Kidney glomerular epithelial cell (primary cell): Measurements from ENCODE around the gene POLR1C.
"Not testable (repeated sequence)": the region's sequence is repeated elsewhere in the genome, so short reads cannot be mapped to it uniquely, and the experiment has no call there.

Source experiments
- DNase-seq: peaks from one replicate; lab custom pipeline; 2025; lab: John Stamatoyannopoulos, UW

POLR1C gene

DNA sequence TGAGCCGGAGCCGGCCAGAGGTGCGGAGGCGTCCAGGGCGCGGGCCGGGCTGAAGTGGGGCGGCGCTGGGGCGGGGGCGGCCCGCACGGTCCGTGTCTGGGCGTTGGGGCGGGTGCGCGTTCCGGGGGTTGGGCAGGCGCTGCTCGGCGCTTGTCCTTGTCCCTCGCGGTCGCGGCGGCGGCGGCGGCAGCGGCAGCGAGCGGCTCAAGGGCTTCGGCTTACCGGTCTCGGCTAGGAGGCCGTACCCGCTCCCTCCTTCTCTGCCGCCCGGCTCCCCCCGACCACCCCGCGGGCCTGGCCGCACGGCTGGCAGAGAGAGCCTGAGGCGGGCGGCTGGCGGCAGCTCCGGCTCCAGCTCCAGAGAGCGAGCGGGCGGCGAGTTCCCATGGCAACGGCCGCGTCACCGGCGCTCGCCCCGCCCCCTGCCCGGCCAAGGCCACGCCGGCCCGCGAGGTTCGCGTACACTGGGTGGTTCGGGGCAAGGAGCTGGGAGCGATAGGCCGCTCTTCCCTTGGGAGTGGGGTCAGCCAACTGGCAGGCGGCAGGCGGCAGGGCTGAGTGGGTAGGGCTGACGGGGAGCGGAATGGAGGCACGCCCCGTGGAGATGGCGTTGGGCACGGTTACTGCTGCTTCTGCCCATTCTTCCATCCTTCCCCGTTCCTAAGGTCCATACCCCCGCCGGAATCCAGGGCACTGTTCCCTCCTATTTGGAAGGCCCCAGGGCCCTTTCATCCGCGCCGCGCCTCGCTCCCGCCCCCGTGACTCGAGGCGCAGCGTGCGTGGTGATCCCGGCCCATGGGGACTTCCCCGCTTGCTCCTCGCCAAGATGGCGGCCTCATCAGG lies 6.7 kb upstream of the POLR1C start, which contains the start of gene LRRC73:
Gene LRRC73 (minus strand): TSS at position 363 of the 843 bp plus-strand sequence. CDS start 561 bp downstream, outside the sequence.
- DNase-seq = peak; percentile 63

DNA sequence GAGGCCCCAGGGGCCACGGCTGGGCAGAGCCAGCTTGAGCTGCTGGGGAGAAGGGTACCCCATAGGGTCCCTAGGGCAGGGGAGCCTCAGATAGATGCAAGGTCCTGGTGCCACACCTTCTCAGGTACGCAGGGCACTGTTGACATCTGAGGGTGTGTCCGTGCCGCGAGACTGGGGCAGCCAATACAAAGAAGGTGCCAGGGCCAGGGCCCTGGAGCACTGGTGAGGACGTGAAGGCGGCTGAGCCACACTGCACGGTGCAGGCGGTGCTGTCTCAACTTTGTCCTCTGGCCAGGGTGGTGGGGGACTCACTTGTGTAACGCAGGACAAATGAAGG lies 6.1 kb upstream of the POLR1C start:
- DNase-seq = no peak

DNA sequence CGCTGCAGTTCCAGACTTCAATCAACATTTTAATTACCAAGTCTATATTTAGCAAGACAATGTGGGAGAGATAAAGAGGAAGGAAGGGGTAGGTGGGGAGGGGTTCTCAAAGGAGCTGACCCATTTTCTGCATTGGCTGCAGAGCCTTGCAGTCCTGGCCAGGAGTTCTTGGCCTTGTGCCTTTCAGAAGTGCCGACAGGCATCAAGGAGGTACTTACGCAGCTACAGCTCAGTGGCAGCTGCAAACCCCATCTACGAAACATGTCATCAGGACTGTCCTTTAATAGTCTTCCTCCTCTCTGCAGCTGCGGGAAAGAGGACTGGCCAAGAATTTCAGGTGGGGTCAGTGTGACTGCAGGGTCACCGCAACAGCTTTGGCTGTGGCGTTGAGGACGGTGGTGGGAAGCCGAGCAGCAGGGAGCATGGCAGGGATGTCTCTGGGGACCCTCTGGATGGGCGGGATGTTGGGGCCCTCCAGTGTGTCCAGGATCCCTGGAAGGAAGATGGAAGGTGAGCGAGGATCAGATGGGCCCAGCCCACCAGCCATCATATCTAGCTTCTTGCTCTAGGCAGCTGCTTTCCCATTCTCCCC lies 5.0 kb upstream of the POLR1C start:
- no peak for DNase-seq

DNA sequence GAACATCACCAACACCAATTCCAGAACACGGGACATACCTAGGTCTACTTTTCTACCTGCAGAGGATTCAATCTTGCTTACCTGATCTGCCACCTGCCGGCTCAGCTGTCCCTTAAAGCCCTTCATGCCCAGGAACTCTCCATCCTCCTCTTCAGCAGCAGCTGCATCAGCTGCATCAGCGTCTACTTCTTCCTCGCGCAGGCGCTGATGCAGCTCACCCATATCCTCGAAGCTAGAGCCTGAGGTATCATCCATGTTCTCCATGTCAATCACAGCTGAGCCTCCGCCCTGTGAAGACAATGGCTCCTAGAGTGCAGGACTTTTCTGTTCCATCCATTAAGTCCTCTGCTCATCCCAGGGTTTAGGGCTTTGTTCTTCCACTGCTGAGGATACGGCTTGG lies 1.1 kb upstream of the POLR1C start:
- DNase-seq = no peak

DNA sequence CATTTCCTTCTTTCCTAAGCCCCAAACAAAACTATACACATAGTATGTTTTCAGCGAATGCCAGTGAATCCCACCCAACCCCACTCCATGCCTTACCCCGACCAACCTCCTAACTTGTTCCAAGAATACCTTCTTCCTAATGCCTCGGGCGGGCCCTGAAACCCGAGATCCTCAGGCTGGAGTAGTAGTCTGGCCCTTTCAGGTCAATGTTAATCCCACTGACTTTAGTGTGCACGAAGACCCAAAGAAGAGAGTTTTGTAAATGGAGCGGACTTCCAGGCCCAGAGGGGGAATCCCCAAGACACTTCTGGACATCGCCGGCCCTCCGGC lies 557 bp upstream of the POLR1C start:
- no peak for DNase-seq

DNA sequence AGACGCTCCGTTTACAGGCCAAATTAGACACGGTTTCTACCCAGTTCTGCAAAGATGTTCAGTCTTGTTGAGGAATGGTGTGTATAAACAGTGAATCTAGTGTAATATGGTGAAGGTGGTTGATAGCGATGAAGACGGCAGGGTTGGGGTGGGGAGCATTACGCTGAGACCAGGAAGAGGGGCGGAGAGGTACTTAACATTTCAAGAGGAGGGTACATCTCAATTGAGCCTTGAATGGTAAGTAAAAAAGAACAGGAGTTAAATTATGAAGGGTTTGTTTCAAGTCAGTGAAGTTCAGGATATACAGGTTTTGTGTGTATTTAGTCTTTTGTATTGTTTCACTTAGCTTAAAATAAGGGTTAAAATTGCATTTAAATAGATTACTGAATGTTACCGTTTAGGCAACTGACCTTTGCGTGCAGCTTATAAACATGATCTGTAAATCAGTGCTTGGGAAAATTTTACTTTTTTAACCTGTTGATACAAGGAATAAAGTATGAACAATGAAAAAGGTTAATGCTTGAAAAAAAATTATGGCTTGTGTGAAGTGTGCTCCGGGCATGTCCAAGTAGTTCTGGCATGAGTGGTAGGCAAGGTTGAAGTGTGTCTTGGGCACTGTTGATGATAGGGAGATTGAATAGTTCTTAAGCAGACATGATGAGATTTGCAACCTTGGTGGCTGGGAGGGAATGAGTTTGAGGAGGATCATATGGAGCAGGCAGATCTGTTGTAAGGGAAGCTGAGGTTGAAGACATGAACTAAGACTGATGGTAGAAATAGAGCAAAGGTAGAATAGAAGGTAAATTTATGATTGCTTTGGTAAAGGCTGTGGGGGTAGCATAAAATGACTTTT lies 842 bp downstream of the POLR1C start:
- no peak for DNase-seq

DNA sequence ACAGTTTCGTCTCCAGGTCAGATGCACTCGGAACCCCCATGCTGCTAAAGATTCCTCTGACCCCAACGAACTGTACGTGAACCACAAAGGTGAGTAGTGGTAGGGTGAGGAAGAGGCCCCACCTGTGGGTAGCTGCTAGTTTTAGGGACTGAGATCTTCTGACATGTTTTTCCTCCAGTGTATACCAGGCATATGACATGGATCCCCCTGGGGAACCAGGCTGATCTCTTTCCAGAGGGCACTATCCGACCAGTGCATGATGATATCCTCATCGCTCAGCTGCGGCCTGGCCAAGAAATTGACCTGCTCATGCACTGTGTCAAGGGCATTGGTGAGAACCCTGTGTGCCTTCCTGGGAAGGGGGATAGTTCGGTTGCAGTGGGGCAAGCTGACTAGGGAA lies 3.2 kb downstream of the POLR1C start:
- DNase-seq = no peak

DNA sequence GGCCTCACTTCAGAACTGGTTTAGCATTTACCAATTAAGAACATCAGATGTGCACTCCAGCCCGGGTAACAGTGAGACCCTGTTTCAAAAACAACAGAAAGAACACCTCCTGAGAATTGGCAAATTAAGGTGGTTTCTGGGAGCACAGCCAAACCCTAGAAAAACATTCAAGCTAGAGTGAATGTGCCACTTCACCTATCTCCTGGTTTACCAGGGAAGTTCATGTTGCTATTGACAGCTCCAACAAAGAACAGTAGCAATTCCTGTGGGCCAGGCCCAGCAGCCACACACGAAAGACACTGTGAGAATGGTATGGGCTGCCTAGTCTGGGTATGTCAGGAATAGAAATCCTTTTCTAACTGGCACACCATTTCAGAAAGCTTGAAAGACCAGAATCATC lies 4.9 kb downstream of the POLR1C start:
- no peak for DNase-seq

DNA sequence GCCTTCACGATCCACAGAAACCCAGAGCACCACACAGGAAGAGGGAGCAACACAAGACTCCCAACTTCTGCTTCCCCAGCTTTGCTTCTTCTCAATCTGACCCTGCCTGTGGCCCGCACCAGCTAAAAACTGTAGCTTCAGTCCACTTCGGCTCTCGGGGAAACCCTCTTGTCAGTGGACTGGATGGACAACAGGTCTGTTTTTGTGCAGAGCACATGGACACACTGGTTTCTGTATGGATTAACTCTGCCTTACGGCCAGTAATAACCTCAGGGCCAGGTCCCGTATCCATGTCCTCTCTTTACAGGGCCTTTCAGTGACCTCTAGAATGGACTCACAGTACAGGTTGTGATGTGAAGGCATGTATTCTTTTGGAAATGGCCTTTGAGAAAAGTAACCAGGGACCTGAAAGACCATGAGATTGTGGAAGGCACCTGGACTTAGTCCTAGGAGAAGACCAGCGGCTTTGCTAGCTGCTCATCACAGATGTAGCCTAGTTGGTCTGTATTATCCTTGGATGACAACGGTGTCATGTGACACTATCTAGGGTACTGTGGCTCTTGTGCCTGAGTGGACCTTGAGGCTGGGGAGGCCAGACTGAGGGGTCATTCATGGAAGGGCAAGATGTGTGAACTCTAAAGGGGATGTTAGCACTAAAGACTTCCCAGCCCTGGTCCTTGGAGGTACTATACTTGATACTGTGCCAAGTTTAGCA lies 5.8 kb downstream of the POLR1C start:
- DNase-seq = no peak

DNA sequence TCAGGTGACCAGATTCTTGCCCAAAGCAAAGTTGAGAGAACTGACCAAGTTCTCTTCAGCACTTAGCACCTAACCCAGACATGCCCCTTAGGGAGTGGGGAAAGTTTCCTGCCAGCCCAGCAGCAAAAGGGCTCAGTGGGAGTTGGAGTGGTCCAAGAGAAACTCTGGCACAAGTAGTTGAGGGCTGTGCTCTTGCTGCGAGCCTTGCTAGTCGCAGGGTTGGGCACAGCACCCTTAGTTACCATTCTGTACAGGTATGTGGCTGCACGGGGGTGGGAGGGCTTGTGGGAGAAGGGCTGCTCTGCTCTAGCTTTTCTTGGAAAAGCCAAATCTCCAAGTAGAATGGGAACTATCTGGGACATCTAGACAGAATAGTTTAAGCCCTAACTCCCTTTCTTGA lies 6.4 kb downstream of the POLR1C start:
- DNase-seq = no peak

DNA sequence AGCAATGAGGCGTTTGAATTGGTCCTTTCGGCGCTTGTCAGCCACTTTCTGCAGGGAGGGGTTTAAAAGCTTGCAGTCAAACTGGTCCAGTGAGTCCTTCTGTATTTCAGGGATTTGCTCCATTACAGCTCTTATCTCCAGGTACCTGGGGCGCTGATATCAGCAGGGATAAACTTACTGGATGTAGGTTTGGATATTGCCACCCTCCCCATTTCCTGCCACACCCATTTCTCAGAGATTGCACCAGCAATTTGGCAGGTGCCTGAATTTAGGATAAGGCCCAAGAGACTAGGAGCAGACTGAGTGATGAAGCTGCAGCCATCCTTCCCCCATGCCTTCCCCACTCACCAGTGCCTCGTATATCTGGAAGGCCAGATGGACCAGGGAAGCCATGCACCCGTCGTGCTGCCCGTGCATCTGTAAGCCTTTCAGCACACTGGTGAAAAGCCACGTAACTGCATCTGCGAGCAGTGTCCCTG lies 7.6 kb downstream of the POLR1C start:
- DNase-seq = no peak

DNA sequence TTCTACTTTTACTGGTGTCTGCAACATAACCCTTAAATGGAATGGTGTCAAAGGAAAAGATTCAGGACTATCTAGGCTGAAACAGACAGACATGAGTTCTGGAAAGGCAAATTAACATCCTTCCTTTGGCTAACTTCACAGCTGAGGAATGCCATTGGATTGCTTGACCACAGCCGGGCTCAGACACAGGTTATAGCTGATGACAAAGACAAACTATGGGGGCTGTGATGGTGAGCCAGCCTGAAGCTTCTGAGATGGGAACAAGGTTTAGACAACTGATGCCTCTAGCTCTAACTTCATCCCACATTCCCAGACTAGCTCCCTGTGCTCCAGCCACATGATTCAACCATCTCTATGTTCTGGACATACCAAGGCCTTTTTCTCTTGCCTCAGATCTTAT lies 15.3 kb downstream of the POLR1C start:
- DNase-seq = no peak

DNA sequence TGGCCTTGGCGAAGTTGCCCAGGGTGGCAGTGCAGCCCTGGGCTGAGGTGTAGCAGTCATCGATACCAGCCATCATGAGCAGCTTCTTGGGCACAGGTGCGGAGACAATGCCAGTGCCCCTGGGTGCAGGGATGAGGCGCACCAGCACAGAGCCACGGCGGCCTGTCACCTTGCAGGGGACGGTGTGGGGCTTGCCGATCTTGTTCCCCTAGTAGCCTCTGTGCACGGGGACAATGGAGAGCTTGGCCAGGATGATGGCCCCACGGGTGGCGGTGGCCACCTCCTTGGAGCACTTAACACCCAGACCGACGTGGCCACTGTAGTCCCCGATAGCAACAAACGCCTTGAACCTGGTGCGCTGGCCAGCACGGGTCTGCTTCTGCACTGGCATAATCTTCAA lies 22.1 kb downstream of the POLR1C start:
- not testable (repeated sequence) for DNase-seq

DNA sequence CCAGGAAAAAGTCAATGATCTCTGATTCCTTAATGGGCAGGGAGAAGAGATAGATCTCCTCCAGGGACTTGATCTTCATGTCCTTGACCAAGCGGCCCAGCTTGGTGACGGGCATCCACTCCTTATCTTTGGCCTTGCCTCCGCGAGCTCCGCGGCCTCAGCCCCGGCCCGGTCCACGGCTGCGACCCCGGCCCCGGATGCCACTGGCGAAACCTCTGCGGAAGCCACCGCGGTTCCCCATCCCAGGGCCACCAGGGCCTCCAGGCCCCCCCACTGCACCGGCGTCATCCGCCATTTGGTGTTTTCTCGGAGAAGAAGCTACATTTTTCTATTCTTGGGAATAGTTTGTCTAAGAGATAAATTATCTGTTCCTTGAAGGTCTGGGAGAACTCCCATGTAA lies 22.5 kb downstream of the POLR1C start:
- not testable (repeated sequence) for DNase-seq

DNA sequence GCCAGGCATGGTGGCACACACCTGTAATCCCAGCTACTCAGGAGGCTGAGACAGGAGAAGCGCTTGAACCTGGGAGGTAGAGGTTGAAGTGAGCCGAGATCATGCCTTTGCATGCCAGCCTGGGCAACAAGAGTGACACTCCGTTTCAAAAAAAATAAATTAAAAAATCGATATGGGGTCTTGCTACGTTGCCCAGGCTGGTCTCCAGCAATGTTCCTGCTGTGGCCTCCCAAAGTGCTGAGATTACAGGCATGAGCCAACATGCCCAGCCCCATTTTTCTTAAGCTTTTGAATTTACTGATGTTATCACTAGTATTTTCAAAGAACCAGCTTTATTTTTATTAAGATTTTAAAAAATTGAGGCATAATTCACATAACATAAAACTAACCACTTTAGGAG lies 23.6 kb downstream of the POLR1C start:
- no peak for DNase-seq

DNA sequence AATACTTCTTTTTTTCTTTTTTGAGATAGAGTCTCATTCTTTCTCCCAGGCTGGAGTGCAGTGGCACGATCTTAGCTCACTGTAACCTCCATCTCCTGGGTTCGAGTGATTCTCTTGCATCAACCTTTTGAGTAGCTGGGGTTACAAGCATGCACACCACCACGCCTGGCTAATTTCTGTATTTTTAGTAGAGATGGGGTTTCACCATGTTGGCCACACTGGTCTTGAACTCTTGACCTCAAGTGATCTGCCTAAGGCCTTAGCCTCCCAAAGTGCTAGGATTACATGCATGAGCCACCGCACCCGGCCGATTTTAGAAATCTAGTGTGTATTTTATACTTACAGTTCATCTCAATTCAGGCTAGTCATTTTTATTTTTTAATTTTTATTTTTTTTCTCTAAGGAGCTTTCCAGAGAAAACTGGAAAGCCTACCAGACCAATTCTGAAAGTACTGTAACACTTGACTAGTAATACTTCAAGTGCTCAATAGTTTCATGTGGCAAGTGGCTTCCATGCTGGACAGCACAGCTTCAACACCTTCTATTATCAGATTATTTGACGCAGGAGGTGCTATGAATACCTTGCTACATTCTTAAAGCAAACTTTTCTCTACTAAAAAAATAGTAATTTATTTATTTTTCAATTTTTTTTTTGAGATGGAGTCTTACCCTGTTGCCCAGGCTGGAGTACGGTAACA lies 25.0 kb downstream of the POLR1C start:
- no peak for DNase-seq

DNA sequence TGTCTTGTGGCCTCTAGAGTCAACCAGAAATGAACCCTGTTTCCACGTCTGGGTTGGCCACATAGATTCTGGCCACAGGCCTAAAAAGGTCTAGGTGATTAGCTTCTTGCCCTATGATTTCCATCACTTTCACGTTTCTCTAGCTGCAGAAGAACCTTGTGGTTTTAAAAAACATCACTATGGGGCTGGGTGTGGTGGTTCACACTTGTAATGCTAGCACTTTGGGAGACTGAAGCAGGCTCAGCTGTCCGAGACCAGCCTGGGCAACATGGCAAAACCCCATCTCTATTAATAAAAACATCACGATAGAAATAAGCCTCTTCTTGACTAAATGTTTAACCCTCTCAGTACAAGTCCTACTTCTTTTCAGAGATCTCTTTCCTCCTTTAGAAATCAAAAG lies 27.6 kb downstream of the POLR1C start:
- no peak for DNase-seq

DNA sequence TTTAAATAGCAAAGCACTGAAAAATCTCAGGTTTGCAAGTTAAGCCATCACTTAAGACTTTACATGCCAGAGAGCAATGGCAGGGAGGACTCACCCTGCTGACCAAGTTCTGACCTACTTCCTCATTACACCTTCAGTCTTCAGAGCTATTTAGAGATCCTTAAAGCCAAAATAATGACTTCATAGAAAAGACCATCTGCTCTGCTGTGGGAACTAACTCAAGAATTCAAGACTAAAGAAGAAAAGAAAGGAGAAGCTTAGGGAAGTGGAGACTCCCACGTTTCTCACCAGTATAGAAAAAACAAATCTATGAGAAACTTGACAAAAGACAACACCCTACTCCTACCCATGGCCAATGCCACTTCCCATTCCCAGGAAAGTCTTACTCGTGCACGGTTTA lies 30.3 kb downstream of the POLR1C start:
- DNase-seq = no peak

DNA sequence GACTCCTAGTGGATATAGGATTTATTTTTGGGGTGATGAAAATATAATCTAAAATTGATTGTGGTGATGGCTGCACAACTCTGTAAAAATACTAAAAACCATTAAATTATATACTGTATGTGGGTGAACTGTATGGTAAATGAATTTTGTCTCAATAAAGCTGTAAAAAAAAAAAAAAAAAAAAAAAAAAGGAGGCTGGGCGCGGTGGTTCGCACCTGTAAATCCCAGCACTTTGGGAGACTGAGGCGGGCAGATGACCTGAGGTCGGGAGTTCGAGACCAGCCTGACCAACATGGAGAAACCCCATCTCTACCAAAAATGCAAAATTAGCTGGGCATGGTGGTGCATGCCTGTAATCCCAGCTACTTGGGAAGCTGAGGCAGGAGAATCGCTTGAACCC lies 40.7 kb downstream of the POLR1C start:
- not testable (repeated sequence) for DNase-seq

DNA sequence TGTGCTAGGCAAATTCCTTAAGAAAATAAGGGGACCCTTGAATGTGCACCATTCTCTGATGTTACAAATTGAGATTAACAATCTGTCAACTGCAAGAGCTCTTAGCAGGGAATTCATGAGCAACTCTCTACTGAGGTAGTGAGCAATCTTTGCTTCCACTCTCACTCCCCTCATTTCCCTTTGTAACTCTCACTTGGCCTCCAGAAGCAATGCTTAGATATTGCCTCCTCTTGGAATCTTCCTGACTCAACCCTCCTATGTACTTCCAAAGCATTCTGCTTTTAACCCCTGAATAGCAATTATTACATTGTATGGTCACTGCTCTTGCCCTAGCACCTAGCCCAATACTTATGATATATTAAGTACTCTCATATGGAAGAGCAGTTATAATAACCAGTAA lies 42.4 kb downstream of the POLR1C start:
- no peak for DNase-seq

DNA sequence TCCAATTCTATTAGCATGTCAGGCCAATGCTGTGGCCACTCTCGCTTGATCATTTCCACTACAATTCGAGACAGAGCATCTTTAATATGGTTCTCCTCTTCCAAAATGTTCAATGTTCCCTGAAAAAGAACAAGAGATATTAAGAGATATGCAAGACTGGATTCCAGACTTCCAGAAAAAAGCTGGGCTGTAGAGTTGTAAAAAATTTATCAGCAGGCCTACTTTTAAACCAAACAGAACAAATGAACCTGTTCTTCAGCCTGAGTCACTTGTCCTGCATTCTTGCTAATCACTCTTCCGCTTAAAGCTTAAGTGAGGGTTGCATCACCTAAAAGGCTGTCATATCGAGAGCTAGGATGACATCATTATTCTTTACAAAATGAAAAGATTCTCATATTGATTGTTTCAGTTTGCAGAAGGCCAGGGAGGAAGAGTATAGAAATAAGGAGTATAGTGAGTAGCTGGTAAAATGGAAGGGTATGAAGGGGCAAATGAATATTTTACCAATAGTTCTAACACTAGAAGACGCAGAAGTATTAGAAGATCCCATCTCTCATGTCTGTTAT lies 54.1 kb downstream of the POLR1C start:
- peak; percentile 91 for DNase-seq
